Neural progenitor cell (in vitro differentiated cells): Measurements from ENCODE around the gene TMIGD3. TPM values are rescaled to one million over a fixed set of nuclear protein-coding genes. Genes with fewer than 3 reads are reported as not detected.

Experiments used
- DNase-seq: peaks from one replicate; pipeline ENCODE4 v3.0.0-alpha.2; 2016; ENCODE audit warnings: low spot score
- H2AFZ ChIP-seq: fragments of 200-600 bp; sonication (generic); replicated peaks from 2 replicates; pipeline ENCODE4 v1.6.1; 2016; ENCODE audit warnings: antibody characterized with exemption
- H3F3A ChIP-seq: fragments of 200-600 bp; sonication (generic); 2 replicates; pipeline ENCODE4 v1.6.1; 2016; ENCODE audit warnings: antibody characterized with exemption, low read depth
- H3K27ac ChIP-seq: fragments of 200-600 bp; sonication (generic); 2 replicates; pipeline ENCODE4 v1.5.1; 2016; ENCODE audit warnings: mild to moderate bottlenecking
- H3K27me3 ChIP-seq: fragments of 200-600 bp; sonication (generic); 2 replicates; pipeline ENCODE4 v1.6.1; 2016; ENCODE audit warnings: mild to moderate bottlenecking, moderate library complexity
- H3K36me3 ChIP-seq: fragments of 200-600 bp; sonication (generic); 2 replicates; pipeline ENCODE4 v1.5.1; 2016
- H3K4me1 ChIP-seq: fragments of 200-600 bp; sonication (generic); 2 replicates; pipeline ENCODE4 v1.6.1; 2016; ENCODE audit warnings: mixed run types
- H3K4me2 ChIP-seq: fragments of 200-600 bp; sonication (generic); 2 replicates; pipeline ENCODE4 v1.6.1; 2016
- H3K4me3 ChIP-seq: fragments of 200-600 bp; sonication (generic); 2 replicates; pipeline ENCODE4 v1.5.1; 2016
- H3K79me2 ChIP-seq: fragments of 200-600 bp; sonication (generic); 2 replicates; pipeline ENCODE4 v1.6.1; 2016; ENCODE audit warnings: low read depth
- H3K9ac ChIP-seq: fragments of 200-600 bp; sonication (generic); 2 replicates; pipeline ENCODE4 v1.6.1; 2016
- H3K9me3 ChIP-seq: fragments of 200-600 bp; sonication (generic); 2 replicates; pipeline ENCODE4 v1.5.1; 2016; ENCODE audit warnings: low read depth
- H4K20me1 ChIP-seq: fragments of 200-600 bp; sonication (generic); 2 replicates; pipeline ENCODE4 v1.6.1; 2016; ENCODE audit warnings: low read depth
- H3K27ac Mint-ChIP-seq: 3 replicates; pipeline ENCODE4 v1.8.0; 2021; ENCODE audit warnings: mixed read lengths
- H3K27me3 Mint-ChIP-seq: 2 replicates; pipeline ENCODE4 v1.8.0; 2022; ENCODE audit warnings: low read depth, mild to moderate bottlenecking, inconsistent platforms, moderate library complexity, mixed read lengths; ENCODE audit not compliant: insufficient read depth
- H3K36me3 Mint-ChIP-seq: 3 replicates; pipeline ENCODE4 v1.8.0; 2021; ENCODE audit warnings: mixed read lengths
- H3K4me1 Mint-ChIP-seq: 3 replicates; pipeline ENCODE4 v1.8.0; 2021; ENCODE audit warnings: mixed read lengths
- H3K4me3 Mint-ChIP-seq: 3 replicates; pipeline ENCODE4 v1.8.0; 2021; ENCODE audit warnings: mild to moderate bottlenecking, moderate library complexity, mixed read lengths
- H3K9me3 Mint-ChIP-seq: 3 replicates; pipeline ENCODE4 v1.8.0; 2020; ENCODE audit warnings: mixed read lengths
- EZH2 ChIP-seq: fragments of 200-600 bp; sonication (generic); IDR thresholded peaks from 2 replicates; pipeline ENCODE4 v1.6.1; 2017; ENCODE audit warnings: antibody characterized with exemption, mild to moderate bottlenecking, moderate library complexity
- EZH2phosphoT487 ChIP-seq: fragments of 200-600 bp; sonication (generic); IDR thresholded peaks from 2 replicates; pipeline ENCODE4 v1.6.1; 2017; ENCODE audit warnings: antibody characterized with exemption
- total RNA-seq: library from RNA; depleted of rRNA; stranded (reverse); fragments of >200 nt; gene quantifications from 2 replicates; pipeline ENCODE4 v1.2.3, GENCODE V29; 2015; ENCODE audit warnings: low replicate concordance
- TF ChIP-seq, protein P1 (sequence below): fragments of 200-600 bp; sonication (generic); IDR thresholded peaks from 2 replicates; pipeline ENCODE4 v1.5.1; 2017; ENCODE audit warnings: antibody characterized with exemption, mild to moderate bottlenecking

TMIGD3 gene
- total RNA-seq, 1 donor from 2014 or later, result not detected

DNA sequence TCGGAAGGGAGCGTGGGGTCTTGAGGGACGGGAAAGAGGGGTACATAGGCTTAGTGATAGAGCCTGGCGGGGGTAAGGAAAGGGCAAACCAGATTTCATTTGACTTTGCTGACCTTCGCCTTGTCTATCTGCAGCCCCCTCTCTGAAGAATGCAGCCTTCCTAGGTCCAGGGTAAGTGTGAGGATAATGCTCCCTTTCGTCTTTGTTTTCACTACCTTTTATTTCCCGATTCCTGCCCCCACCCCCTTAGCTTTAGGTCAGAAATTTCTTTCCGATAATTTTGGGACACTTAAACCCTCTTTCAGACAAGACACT, 53.8 kb downstream of the TMIGD3 start:
- TF ChIP-seq, protein P1, sequence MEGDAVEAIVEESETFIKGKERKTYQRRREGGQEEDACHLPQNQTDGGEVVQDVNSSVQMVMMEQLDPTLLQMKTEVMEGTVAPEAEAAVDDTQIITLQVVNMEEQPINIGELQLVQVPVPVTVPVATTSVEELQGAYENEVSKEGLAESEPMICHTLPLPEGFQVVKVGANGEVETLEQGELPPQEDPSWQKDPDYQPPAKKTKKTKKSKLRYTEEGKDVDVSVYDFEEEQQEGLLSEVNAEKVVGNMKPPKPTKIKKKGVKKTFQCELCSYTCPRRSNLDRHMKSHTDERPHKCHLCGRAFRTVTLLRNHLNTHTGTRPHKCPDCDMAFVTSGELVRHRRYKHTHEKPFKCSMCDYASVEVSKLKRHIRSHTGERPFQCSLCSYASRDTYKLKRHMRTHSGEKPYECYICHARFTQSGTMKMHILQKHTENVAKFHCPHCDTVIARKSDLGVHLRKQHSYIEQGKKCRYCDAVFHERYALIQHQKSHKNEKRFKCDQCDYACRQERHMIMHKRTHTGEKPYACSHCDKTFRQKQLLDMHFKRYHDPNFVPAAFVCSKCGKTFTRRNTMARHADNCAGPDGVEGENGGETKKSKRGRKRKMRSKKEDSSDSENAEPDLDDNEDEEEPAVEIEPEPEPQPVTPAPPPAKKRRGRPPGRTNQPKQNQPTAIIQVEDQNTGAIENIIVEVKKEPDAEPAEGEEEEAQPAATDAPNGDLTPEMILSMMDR, result no peak
- TF ChIP-seq EZH2phosphoT487 (no peak), EZH2 (no peak)
- H2AFZ ChIP-seq, result peak overlapping the region; percentile 98
- peak overlapping the region; percentile 80 for H3K27ac ChIP-seq
- H4K20me1 ChIP-seq, result peaks cover 22% of the 10 kb centered on the region
- Mint-ChIP-seq H3K36me3 (peaks cover 6% of the 10 kb centered on the region), H3K4me1 (peaks cover 19% of the 10 kb centered on the region), H3K27me3 (peaks cover 3% of the 10 kb centered on the region), H3K4me3 (peak overlapping the region; percentile 99), H3K27ac (peak overlapping the region; percentile 98), H3K9me3 (no peaks in the 10 kb centered on the region)
- no peaks in the 10 kb centered on the region for H3K27me3 ChIP-seq
- H3K4me2 ChIP-seq, result peak overlapping the region; percentile 97
- no peak for DNase-seq
- peaks cover 3% of the 10 kb centered on the region for H3F3A ChIP-seq
- H3K4me3 ChIP-seq, result peak overlapping the region; percentile 98
- H3K36me3 ChIP-seq, result no peaks in the 10 kb centered on the region
- H3K9me3 ChIP-seq, result no peaks in the 10 kb centered on the region
- H3K79me2 ChIP-seq, result peaks cover 87% of the 10 kb centered on the region
- H3K4me1 ChIP-seq, result peaks cover 15% of the 10 kb centered on the region
- H3K9ac ChIP-seq, result peak overlapping the region; percentile 95

DNA sequence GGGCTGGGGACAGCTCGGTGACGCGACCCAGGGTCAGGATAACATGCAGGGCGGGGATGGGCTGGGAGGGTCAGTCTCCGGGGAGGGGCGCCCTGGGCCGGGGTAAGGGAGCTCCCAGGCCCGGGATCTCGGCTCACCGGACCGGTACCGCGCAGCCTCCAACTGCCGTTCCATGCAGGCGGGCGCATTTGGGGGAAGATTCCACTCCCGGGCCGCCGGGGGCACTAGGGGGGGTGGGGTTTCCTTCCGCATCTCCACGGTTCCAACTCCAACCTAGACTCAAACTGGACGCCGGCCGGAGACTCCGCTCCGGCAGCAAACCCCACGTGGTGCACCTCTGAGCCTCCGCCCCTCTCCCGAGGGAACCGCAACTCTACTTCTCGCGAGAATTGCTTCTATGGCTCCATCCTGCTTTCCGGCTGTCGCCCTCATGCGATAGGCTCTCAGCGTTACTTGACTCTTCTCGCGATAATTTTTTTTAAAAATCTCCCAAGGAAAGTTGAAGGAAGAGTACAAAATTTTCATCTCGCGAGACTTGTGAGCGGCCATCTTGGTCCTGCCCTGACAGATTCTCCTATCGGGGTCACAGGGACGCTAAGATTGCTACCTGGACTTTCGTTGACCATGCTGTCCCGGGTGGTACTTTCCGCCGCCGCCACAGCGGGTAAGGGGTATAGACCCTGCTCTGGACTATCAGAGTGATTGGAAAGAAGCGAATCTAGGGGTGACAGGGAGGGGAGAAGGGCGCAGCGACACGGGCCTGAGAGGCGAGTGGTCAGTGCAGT, 54.3 kb downstream of the TMIGD3 start, which contains the start of the genes ATP5PB and WDR77:
Gene ATP5PB (plus strand): TSS at position 547 of the 785 bp plus-strand sequence. CDS start 78 bp downstream, at position 625.
Gene WDR77 (minus strand): TSS at position 339 of the 785 bp plus-strand sequence. CDS start 87 bp downstream, at position 252.
- Histone ChIP-seq H3K79me2 (peaks cover 81% of the 10 kb centered on the region), H3K36me3 (no peaks in the 10 kb centered on the region), H3K4me1 (peaks cover 15% of the 10 kb centered on the region), H4K20me1 (peaks cover 21% of the 10 kb centered on the region), H3K4me3 (peak within 1 kb of the TSS; percentile 98), H3K27me3 (no peaks in the 10 kb centered on the region), H3K27ac (peak within 1 kb of the TSS; percentile 80), H2AFZ (peak within 1 kb of the TSS; percentile 98), H3K9me3 (no peaks in the 10 kb centered on the region), H3F3A (peaks cover 3% of the 10 kb centered on the region), H3K9ac (peak within 1 kb of the TSS; percentile 95), H3K4me2 (peak within 1 kb of the TSS; percentile 97)
- peaks cover 3% of the 10 kb centered on the region for H3K27me3 Mint-ChIP-seq
- peaks cover 19% of the 10 kb centered on the region for H3K4me1 Mint-ChIP-seq
- H3K4me3 Mint-ChIP-seq, result peak within 1 kb of the TSS; percentile 99
- H3K27ac Mint-ChIP-seq, result peak within 1 kb of the TSS; percentile 98
- TF ChIP-seq EZH2phosphoT487, result no peak
- no peak for TF ChIP-seq EZH2
- TF ChIP-seq, protein P1, result no peak
- H3K9me3 Mint-ChIP-seq, result no peaks in the 10 kb centered on the region
- H3K36me3 Mint-ChIP-seq, result peaks cover 7% of the 10 kb centered on the region
- peak; percentile 99 for DNase-seq

DNA sequence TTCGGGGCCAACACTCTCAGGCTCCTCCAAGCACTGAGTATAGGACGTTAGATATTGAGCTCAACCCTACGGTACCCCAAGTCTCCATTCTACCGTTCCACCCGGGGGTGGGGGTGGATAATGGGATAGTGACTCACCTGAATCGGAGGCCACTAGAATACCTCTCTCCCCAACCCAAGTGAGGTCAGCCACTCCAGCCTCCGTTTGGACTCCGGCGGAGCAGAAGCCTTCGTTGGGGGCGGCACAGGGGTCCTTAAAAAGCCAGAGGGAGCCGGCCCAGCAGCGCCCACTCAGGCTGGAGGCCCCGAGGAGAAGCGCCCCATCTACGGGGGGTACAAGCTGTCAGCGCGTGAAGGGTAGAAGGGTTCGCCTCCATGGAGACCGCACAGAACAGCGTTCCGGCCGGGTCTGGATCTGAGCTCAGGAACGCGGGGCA, 54.9 kb downstream of the TMIGD3 start:
- Histone ChIP-seq H3K36me3 (no peaks in the 10 kb centered on the region), H4K20me1 (peaks cover 15% of the 10 kb centered on the region), H3K27ac (no peak overlapping the region), H3K4me2 (peak overlapping the region; percentile 97), H3F3A (peaks cover 3% of the 10 kb centered on the region), H3K4me3 (peak overlapping the region; percentile 98), H3K9me3 (no peaks in the 10 kb centered on the region), H3K9ac (peak overlapping the region; percentile 80), H3K79me2 (peaks cover 75% of the 10 kb centered on the region), H2AFZ (peak overlapping the region; percentile 81), H3K4me1 (peaks cover 15% of the 10 kb centered on the region), H3K27me3 (no peaks in the 10 kb centered on the region)
- peak overlapping the region; percentile 99 for H3K4me3 Mint-ChIP-seq
- TF ChIP-seq EZH2phosphoT487 (no peak), EZH2 (no peak)
- TF ChIP-seq, protein P1, result no peak
- peaks cover 19% of the 10 kb centered on the region for H3K4me1 Mint-ChIP-seq
- H3K9me3 Mint-ChIP-seq, result no peaks in the 10 kb centered on the region
- H3K27ac Mint-ChIP-seq, result peak overlapping the region; percentile 62
- no peak for DNase-seq
- peaks cover 12% of the 10 kb centered on the region for H3K36me3 Mint-ChIP-seq
- H3K27me3 Mint-ChIP-seq, result peaks cover 3% of the 10 kb centered on the region
